C4-2B (cell line): ENCODE results near the gene VEPH1.

Experiments
- H3K27ac ChIP-seq: fragments of 450-650 bp; 2 replicates; pipeline ENCODE4 v1.5.1; 2017
- ZFX ChIP-seq: fragments of 450-650 bp; IDR thresholded peaks from 2 replicates; pipeline ENCODE4 v1.6.1; 2017
- TF ChIP-seq, protein P1 (sequence below): fragments of 450-650 bp; conservative IDR thresholded peaks from 2 replicates; pipeline ENCODE4 v1.5.1; 2017; ENCODE audit warnings: mild to moderate bottlenecking

The VEPH1 gene

DNA sequence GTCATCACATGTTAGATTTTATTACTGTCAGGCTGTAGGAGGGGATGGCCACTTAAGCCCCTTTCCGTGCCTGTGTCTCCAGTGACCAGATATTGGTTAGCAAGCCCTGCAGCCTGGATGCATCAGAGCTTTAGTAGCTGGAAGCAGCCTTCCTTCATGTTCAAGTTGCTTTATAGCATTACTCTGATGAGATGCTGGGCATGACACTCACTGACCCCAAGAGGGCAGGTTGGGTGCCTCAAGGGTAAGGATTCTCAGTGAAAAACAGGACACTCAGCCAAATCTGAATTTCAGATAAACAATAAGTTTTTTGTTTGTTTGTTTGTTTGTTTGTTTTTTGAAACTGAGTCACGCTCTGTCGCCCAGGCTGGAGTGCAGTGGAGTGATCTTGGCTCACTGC is 135.0 kb downstream of the VEPH1 start:
- no peak for TF ChIP-seq ZFX
- TF ChIP-seq, protein P1, sequence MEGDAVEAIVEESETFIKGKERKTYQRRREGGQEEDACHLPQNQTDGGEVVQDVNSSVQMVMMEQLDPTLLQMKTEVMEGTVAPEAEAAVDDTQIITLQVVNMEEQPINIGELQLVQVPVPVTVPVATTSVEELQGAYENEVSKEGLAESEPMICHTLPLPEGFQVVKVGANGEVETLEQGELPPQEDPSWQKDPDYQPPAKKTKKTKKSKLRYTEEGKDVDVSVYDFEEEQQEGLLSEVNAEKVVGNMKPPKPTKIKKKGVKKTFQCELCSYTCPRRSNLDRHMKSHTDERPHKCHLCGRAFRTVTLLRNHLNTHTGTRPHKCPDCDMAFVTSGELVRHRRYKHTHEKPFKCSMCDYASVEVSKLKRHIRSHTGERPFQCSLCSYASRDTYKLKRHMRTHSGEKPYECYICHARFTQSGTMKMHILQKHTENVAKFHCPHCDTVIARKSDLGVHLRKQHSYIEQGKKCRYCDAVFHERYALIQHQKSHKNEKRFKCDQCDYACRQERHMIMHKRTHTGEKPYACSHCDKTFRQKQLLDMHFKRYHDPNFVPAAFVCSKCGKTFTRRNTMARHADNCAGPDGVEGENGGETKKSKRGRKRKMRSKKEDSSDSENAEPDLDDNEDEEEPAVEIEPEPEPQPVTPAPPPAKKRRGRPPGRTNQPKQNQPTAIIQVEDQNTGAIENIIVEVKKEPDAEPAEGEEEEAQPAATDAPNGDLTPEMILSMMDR: peak; percentile 29; the same call in 1 of the 2 replicates
- H3K27ac ChIP-seq: peak overlapping the region; percentile 9; the same call in 1 of the 2 replicates

DNA sequence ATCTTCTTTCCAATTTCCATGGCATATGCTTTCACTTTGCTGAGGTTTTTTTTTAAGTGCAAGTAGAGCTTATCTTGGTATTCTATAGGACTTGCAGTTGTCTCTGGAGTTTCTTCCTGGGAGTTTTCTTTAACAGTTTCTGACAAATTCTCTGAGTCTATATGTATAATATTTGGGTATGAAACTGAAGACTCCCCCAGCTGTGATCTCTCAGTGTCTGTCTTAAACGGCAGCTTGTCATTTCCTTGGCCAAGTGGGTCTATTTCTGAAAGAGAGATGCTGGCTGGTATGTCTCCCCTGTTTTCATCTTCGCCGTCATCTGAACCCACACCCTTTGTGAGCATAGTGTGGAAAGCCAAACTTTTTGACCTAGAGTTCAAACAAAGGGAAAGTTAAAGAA is 139.8 kb downstream of the VEPH1 start:
- H3K27ac ChIP-seq: no peak overlapping the region
- TF ChIP-seq ZFX: no peak
- TF ChIP-seq, protein P1: no peak

DNA sequence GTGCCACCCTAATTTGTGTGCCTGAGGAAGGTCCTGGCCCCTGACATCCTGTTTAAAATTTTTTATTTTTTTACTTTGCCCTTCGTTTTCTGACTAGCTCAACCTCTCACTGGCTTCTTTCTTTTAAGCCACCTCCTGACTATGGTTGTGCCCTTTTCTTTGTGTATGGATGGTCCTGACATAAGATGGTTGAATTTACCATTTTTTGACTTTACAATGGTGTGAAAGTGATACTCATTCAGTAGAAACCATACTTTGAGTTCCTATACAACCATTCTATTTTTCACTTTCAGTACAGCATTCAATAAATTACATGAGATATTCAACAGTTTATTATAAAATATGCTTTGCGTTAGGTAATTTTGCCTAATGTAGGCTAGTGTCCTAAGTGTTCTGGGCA is 140.9 kb downstream of the VEPH1 start:
- no peak for TF ChIP-seq ZFX
- TF ChIP-seq, protein P1: no peak
- H3K27ac ChIP-seq: no peak overlapping the region

DNA sequence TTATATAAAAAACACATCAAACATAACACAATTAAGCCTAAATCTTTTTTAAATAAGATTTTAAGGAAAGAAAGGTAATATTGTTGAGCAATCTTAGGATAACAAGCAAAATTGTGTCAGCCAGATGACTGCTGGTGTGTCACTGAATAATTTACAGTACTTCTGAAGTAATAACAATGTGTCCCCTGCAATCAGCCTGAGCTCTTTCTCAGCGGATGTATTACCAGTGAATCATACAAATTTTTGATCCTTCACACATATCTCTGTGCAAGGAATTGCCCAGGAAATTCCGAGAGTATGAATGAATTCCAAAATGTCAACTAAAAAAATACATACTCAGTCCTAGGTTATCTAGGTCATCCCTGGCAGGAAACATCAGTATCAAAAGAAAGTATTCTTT is 143.2 kb downstream of the VEPH1 start:
- TF ChIP-seq, protein P1: no peak
- no peak for TF ChIP-seq ZFX
- no peak overlapping the region for H3K27ac ChIP-seq

DNA sequence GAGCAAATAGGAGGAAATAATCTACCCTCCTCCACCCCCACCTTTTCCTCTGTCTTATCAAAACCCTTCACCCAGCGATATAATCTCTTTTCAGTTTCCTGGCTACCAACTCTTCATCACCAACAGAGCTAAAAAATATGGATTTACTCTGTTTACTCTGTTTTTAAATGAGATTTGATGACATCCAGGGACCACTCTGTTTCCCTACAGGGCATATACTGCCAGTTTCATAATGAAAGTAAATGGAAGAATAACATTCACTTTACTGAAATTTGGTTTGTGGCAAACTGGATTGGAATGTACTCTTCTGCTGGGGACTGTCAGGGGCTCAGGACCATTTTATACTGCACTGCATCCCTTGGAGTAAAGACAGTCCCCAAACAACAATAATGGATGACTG is 146.7 kb downstream of the VEPH1 start:
- no peak overlapping the region for H3K27ac ChIP-seq
- no peak for TF ChIP-seq ZFX
- TF ChIP-seq, protein P1: no peak

DNA sequence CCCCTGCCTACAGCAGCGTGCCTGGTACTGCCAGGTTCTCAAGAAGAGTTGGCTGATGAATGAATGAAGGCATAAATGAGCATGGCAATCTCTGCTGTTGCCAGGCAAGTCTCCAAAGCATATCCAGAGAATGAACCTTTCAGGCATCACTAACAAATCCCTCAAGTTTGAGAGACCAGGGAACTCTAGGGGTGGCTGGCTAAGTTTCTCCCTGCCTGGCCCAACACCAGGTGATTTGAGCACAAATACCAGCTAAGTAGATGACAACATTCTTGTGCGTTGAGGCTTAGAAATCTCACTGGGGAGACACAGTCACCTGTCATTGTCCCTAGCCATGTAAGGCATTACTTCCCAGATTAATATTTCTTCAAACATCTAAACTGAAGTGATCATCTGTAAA is 147.9 kb downstream of the VEPH1 start:
- no peak overlapping the region for H3K27ac ChIP-seq
- no peak for TF ChIP-seq ZFX

DNA sequence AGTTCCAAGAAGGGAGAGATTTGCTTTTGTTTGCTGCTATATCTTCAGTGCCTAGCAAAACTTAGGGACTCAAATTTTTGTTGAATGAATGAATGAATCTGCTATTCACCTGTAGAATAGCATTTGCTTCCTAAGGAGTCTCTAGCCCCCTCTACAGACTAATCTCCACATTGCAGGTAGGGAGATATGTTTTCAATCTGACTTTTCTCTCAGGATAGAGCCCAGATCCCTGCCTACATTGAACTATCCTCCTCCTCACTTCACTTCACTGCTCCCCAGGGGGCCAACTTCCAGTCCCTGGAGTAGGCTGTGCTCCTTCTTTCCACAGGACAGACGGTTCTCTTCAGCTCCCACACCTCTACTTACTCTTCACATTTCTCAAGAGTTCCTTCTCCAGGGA is 148.5 kb downstream of the VEPH1 start:
- H3K27ac ChIP-seq: no peak overlapping the region
- TF ChIP-seq ZFX: no peak
- TF ChIP-seq, protein P1: peak; percentile 64

DNA sequence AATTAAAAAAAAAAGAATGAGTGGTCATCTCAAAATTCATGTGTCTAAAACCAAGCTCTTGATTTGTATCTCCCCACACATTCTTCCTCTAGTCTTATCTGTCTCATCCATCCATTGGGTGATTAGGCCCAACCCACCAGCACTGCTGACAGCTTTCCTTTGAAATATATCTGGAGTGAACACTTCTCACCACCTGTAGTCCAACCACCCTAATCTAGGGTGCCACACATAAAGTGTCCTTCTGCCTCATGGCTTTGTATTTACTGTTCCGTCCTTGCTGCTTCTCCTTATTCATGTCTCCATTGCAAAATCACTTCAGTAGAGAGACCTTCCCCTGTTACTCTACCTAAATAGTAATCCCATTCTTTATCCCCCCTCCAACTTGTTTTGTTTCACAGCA is 149.0 kb downstream of the VEPH1 start:
- TF ChIP-seq ZFX: no peak
- TF ChIP-seq, protein P1: no peak
- no peak overlapping the region for H3K27ac ChIP-seq
